Liver (tissue), 3 donors: Measurements from ENCODE around the gene TADA3.

ENCODE experiments used
- ATF3 ChIP-seq: IDR thresholded peaks from 2 replicates; pipeline ENCODE4 v1.6.1; 2016; ENCODE audit warnings: antibody characterized with exemption
- CTCF ChIP-seq: fragments of 150-350 bp; IDR thresholded peaks from 2 replicates; pipeline ENCODE4 v1.5.1; 2017; ENCODE audit warnings: improper control_type of control experiment, low read depth, low read length; ENCODE audit not compliant: missing input control
- EGR1 ChIP-seq, 2 donors: IDR thresholded peaks; 2 replicates each; pipeline ENCODE4 v1.6.1; 2016 to 2018; ENCODE audit warnings: antibody characterized with exemption in 2 of 2, low read depth in 2 of 2
- FOXA1 ChIP-seq: IDR thresholded peaks from 2 replicates; pipeline ENCODE4 v1.6.1; 2016; ENCODE audit warnings: antibody characterized with exemption
- HNF4G ChIP-seq: IDR thresholded peaks from 2 replicates; pipeline ENCODE4 v1.6.1; 2016; ENCODE audit warnings: antibody characterized with exemption
- JUND ChIP-seq, 2 donors: IDR thresholded peaks; 2 replicates each; pipeline ENCODE4 v1.6.1; 2016; ENCODE audit warnings: antibody characterized with exemption in 2 of 2
- MAX ChIP-seq: IDR thresholded peaks from 2 replicates; pipeline ENCODE4 v1.6.1; 2016; ENCODE audit warnings: antibody characterized with exemption
- RAD21 ChIP-seq, 2 donors: IDR thresholded peaks; 2 replicates each; pipeline ENCODE4 v1.6.1; 2016; ENCODE audit warnings: antibody characterized with exemption in 2 of 2, mild to moderate bottlenecking in 2 of 2
- REST ChIP-seq: IDR thresholded peaks from 2 replicates; pipeline ENCODE4 v1.6.1; 2016; ENCODE audit warnings: antibody characterized with exemption, mild to moderate bottlenecking
- RXRA ChIP-seq, 2 donors: IDR thresholded peaks; 2 replicates each; pipeline ENCODE4 v1.6.1; 2017 to 2018; ENCODE audit warnings: antibody characterized with exemption in 2 of 2, mild to moderate bottlenecking in 1 of 2
- SP1 ChIP-seq: IDR thresholded peaks from 2 replicates; pipeline ENCODE4 v1.6.1; 2018; ENCODE audit warnings: antibody characterized with exemption, mild to moderate bottlenecking
- TAF1 ChIP-seq: conservative IDR thresholded peaks from 2 replicates; pipeline ENCODE4 v1.6.1; 2016; ENCODE audit warnings: antibody characterized with exemption, mild to moderate bottlenecking
- YY1 ChIP-seq: IDR thresholded peaks from 2 replicates; pipeline ENCODE4 v1.6.1; 2016; ENCODE audit warnings: antibody characterized with exemption, mild to moderate bottlenecking
- ZBTB33 ChIP-seq: IDR thresholded peaks from 2 replicates; pipeline ENCODE4 v1.6.1; 2016; ENCODE audit warnings: antibody characterized with exemption
- donor health status: healthy.
- donor health status: healthy.

GRCh38 chr3:9778143-9779074, 13.9 kb downstream of the TADA3 start:
- TF ChIP-seq MAX, result no peak
- TF ChIP-seq RAD21 (IDR thresholded peaks at IDR 0.05), result no peak
- no peak for TF ChIP-seq CTCF
- TF ChIP-seq TAF1, result no peak
- TF ChIP-seq EGR1 (IDR thresholded peaks at IDR 0.05; ENCODE audit: low read depth in 2 of 2), result no peak
- no peak for TF ChIP-seq SP1
- TF ChIP-seq JUND (IDR thresholded peaks at IDR 0.05), result no peak
- no peak for TF ChIP-seq YY1
- TF ChIP-seq REST, result no peak
- TF ChIP-seq RXRA (IDR thresholded peaks at IDR 0.05), result no peak
- TF ChIP-seq ZBTB33, result no peak
- no peak for TF ChIP-seq ATF3
- no peak for TF ChIP-seq HNF4G
- TF ChIP-seq FOXA1, result no peak
